Esophagus muscularis mucosa (tissue), 4 donors: ENCODE results near the gene GAB1. TPM values are rescaled to one million over a fixed set of nuclear protein-coding genes. Genes with fewer than 3 reads are reported as not detected.
A peak's percentile ranks its signal among the peaks of the same experiment; 100 is the strongest.

Experiments
- DNase-seq: peaks from one replicate; pipeline ENCODE4 v3.0.0-alpha.2; 2017; ENCODE audit errors: extremely low spot score
- H3K27ac ChIP-seq, 4 donors: fragments of 200-600 bp; sonication (generic); replicated peaks in 1 of 4; 1 replicate in 3 of 4; 2 replicates in 1 of 4; pipeline ENCODE4 v1.5.1; 2016 to 2019; ENCODE audit warnings: mild to moderate bottlenecking in 1 of 4
- H3K27me3 ChIP-seq, 4 donors: fragments of 200-600 bp; sonication (generic); one replicate each; pipeline versions ENCODE4 v1.5.1 to v1.6.0; 2016 to 2019
- H3K36me3 ChIP-seq, 4 donors: fragments of 200-600 bp; sonication (generic); one replicate each; pipeline ENCODE4 v1.5.1; 2016 to 2019
- H3K4me1 ChIP-seq, 4 donors: fragments of 200-600 bp; sonication (generic); one replicate each; pipeline ENCODE4 v1.5.1; 2016 to 2019
- H3K4me3 ChIP-seq, 4 donors: fragments of 200-600 bp; sonication (generic); 1 replicate in 2 of 4; 2 replicates in 2 of 4; pipeline ENCODE4 v1.5.1; 2016 to 2019; ENCODE audit warnings: mild to moderate bottlenecking in 4 of 4, moderate library complexity in 1 of 4
- H3K9me3 ChIP-seq, 4 donors: fragments of 200-600 bp; sonication (generic); 1 replicate in 3 of 4; 2 replicates in 1 of 4; pipeline ENCODE4 v1.5.1; 2016 to 2019
- CTCF ChIP-seq, 3 experiments: fragments of 200-600 bp in 2 of 3; fragments of 450-650 bp in 1 of 3; sonication (generic) in 2 of 3; IDR thresholded peaks; one replicate each; pipeline ENCODE4 v1.5.1; 2017 to 2019; ENCODE audit warnings: antibody characterized with exemption in 3 of 3, mild to moderate bottlenecking in 2 of 3, moderate library complexity in 1 of 3
- EP300 ChIP-seq: sonication (generic); formaldehyde crosslinking; IDR thresholded peaks from one replicate; pipeline ENCODE4 v1.6.1; 2017; ENCODE audit warnings: antibody characterized with exemption
- POLR2A ChIP-seq: fragments of 450-650 bp; IDR thresholded peaks from one replicate; pipeline ENCODE4 v1.6.1; 2017; ENCODE audit warnings: antibody characterized with exemption, moderate library complexity, mild to moderate bottlenecking, low read depth
- POLR2AphosphoS5 ChIP-seq, 2 donors: sonication (generic); formaldehyde crosslinking; IDR thresholded peaks; one replicate each; pipeline ENCODE4 v1.6.1; 2017; ENCODE audit warnings: antibody characterized with exemption in 2 of 2
- WGBS: methylation state at CpG from one replicate; pipeline ENCODE4 v1.1.5; 2018; 5-methylcytosine and 5-hydroxymethylcytosine counted together
- intact Hi-C: fragments of 100-400 bp; cut with DNase I; formaldehyde crosslinking; loops from one replicate; pipeline ENCODE4 v1.15.1; 2023
- total RNA-seq, 4 donors: library from RNA; depleted of rRNA; stranded (reverse); fragments of >200 nt; gene quantifications; one replicate each; pipeline versions ENCODE4 v1.1.0 to v1.2.1, GENCODE V29; 2016

The GAB1 gene
- total RNA-seq, 4 donors from 2014 or later: 73.5 to 117 (median 98.8) TPM

GRCh38 chr4:143514169-143514495, 177.5 kb downstream of the GAB1 start:
- 0% methylated on average over 13 of the region's 13 CpGs for WGBS
- Histone ChIP-seq H3K27me3 (no peaks in the 10 kb centered on the region), H3K9me3 (no peaks in the 10 kb centered on the region), H3K4me1 (peaks cover 35 to 49% (median 46%) of the 10 kb centered on the region in 4 donors), H3K27ac (peak overlapping the region; percentile 95 to 99 (median 98)), H3K36me3 (peaks cover 0 to 20% (median 8%) of the 10 kb centered on the region in 4 donors), H3K4me3 (peak overlapping the region; percentile 73 to 98 (median 84))
- intact Hi-C loops: loop anchor here (10.0 kb wide), 1 partner anchor 309 kb away; no protein-coding TSS in a partner anchor
- no peak for TF ChIP-seq EP300
- no peak for TF ChIP-seq CTCF (IDR thresholded peaks at IDR 0.05)
- no peak for TF ChIP-seq POLR2AphosphoS5 (IDR thresholded peaks at IDR 0.05)
- no peak for TF ChIP-seq POLR2A
- no peak for DNase-seq

GRCh38 chr4:143514497-143514896, 177.8 kb downstream of the GAB1 start:
- Histone ChIP-seq H3K9me3 (no peaks in the 10 kb centered on the region), H3K27me3 (no peaks in the 10 kb centered on the region), H3K4me1 (peaks cover 39 to 53% (median 49%) of the 10 kb centered on the region in 4 donors), H3K36me3 (peaks cover 0 to 23% (median 10%) of the 10 kb centered on the region in 4 donors), H3K27ac (peak overlapping the region; percentile 95 to 99 (median 98)), H3K4me3 (peak overlapping the region; percentile 73 to 98 (median 84))
- no peak for DNase-seq
- no peak for TF ChIP-seq CTCF (IDR thresholded peaks at IDR 0.05)
- TF ChIP-seq EP300: no peak
- TF ChIP-seq POLR2A: no peak
- no peak for TF ChIP-seq POLR2AphosphoS5 (IDR thresholded peaks at IDR 0.05)
- intact Hi-C loops: loop anchor here (10.0 kb wide), 1 partner anchor 310 kb away; no protein-coding TSS in a partner anchor
- 0% methylated on average over 11 of the region's 18 CpGs for WGBS

- Histone ChIP-seq H3K27ac (peak overlapping the region; percentile 95 to 99 (median 98)), H3K27me3 (no peaks in the 10 kb centered on the region), H3K36me3 (peaks cover 0 to 27% (median 12%) of the 10 kb centered on the region in 4 donors), H3K4me1 (peaks cover 41 to 57% (median 53%) of the 10 kb centered on the region in 4 donors), H3K4me3 (peak overlapping the region; percentile 73 to 98 (median 84)), H3K9me3 (no peaks in the 10 kb centered on the region)
- intact Hi-C loops: loop anchor here (10.0 kb wide), 1 partner anchor 310 kb away; no protein-coding TSS in a partner anchor
- no peak for DNase-seq
- WGBS: 7% methylated on average over 5 of the region's 5 CpGs
- TF ChIP-seq CTCF (IDR thresholded peaks at IDR 0.05) (no peak), POLR2AphosphoS5 (IDR thresholded peaks at IDR 0.05) (no peak), POLR2A (no peak), EP300 (no peak)
Measured at GRCh38 chr4:143514901-143515300, 178.2 kb downstream of the GAB1 start.

GRCh38 chr4:143515905-143516304, 179.2 kb downstream of the GAB1 start:
- TF ChIP-seq POLR2AphosphoS5 (IDR thresholded peaks at IDR 0.05) (no peak), POLR2A (no peak), EP300 (no peak), CTCF (IDR thresholded peaks at IDR 0.05) (no peak)
- peak overlapping the region in 3 of 4 donors; percentile 97 to 99 (median 98) for H3K27ac ChIP-seq
- peaks cover 0 to 31% (median 13%) of the 10 kb centered on the region in 4 donors for H3K36me3 ChIP-seq

GRCh38 chr4:143517764-143518163, 181.1 kb downstream of the GAB1 start:
- no peak for DNase-seq
- Histone ChIP-seq H3K36me3 (peaks cover under 1 to 46% (median 26%) of the 10 kb centered on the region in 4 donors), H3K27me3 (no peaks in the 10 kb centered on the region), H3K9me3 (no peaks in the 10 kb centered on the region), H3K4me3 (no peak overlapping the region), H3K4me1 (peaks cover 42 to 72% (median 63%) of the 10 kb centered on the region in 4 donors), H3K27ac (peak overlapping the region in 2 of 4 donors; percentile 8 to 99)
- TF ChIP-seq CTCF (IDR thresholded peaks at IDR 0.05) (no peak), POLR2A (no peak), EP300 (no peak), POLR2AphosphoS5 (IDR thresholded peaks at IDR 0.05) (no peak)
- intact Hi-C loops: loop anchor here (10.0 kb wide), 1 partner anchor 313 kb away; no protein-coding TSS in a partner anchor
- 69% methylated on average over 2 of the region's 2 CpGs for WGBS

More at GRCh38 chr4:143515905-143516304, 179.2 kb downstream of the GAB1 start:
- intact Hi-C loops: loop anchor here (10.0 kb wide), 1 partner anchor 311 kb away; no protein-coding TSS in a partner anchor
- H3K4me1 ChIP-seq: peaks cover 42 to 67% (median 62%) of the 10 kb centered on the region in 4 donors
- no peak for DNase-seq
- no peaks in the 10 kb centered on the region for H3K9me3 ChIP-seq
- no peaks in the 10 kb centered on the region for H3K27me3 ChIP-seq
- peak overlapping the region; percentile 73 to 98 (median 84) for H3K4me3 ChIP-seq
